PFSK-1 (cell line): ENCODE results near the gene HOXA4.

Experiments used
- FOXP2 ChIP-seq: optimal IDR thresholded peaks from 2 replicates; pipeline ENCODE3; 2011; ENCODE audit warnings: borderline replicate concordance, control low read depth, inconsistent platforms; ENCODE audit not compliant: insufficient read depth; ENCODE audit errors: extremely low read length, extremely low read depth
- POLR2AphosphoS5 ChIP-seq: IDR thresholded peaks from 2 replicates; pipeline ENCODE4 v1.6.1; 2012; ENCODE audit warnings: low read depth, mild to moderate bottlenecking, control low read depth, low read length, moderate library complexity
- SIN3A ChIP-seq: IDR thresholded peaks from 2 replicates; pipeline ENCODE4 v1.6.1; 2012; ENCODE audit warnings: mild to moderate bottlenecking, low read length, moderate library complexity, borderline replicate concordance; ENCODE audit not compliant: insufficient read depth
- TAF1 ChIP-seq: IDR thresholded peaks from 2 replicates; pipeline ENCODE4 v1.6.1; 2012; ENCODE audit warnings: low read length, control low read depth, borderline replicate concordance; ENCODE audit not compliant: insufficient read depth
- TF ChIP-seq, protein P1 (sequence below), 2 experiments: IDR thresholded peaks; 2 replicates each; pipeline versions ENCODE4 v1.6.1 to v1.8.0; 2011 to 2012; ENCODE audit warnings: low read depth in 2 of 2, low read length in 2 of 2, control low read depth in 1 of 2, inconsistent platforms in 1 of 2, mild to moderate bottlenecking in 1 of 2, moderate library complexity in 1 of 2; ENCODE audit not compliant: insufficient read depth in 1 of 2

The HOXA4 gene

DNA sequence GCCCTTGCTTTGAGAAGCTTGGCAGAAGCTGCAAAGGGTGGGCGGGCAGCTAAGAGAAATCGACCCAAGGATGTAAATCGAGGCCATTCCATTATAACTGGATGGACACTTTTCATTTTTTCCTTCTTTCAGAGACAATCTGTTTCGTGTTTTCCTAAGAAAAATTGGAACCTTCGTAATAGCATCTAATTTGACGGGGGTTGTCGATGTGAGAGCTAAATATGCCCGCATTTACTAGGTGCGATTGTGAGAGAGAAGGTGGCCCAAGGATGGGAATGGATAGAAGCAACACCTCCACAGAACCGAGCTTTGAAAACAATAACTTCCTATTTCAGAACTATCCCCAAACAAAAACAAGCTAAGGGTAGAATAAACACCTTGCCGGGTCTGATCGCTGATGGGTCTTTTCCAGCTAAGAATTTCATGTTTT is 848 bp upstream of the HOXA4 start:
- TF ChIP-seq SIN3A, result no peak

DNA sequence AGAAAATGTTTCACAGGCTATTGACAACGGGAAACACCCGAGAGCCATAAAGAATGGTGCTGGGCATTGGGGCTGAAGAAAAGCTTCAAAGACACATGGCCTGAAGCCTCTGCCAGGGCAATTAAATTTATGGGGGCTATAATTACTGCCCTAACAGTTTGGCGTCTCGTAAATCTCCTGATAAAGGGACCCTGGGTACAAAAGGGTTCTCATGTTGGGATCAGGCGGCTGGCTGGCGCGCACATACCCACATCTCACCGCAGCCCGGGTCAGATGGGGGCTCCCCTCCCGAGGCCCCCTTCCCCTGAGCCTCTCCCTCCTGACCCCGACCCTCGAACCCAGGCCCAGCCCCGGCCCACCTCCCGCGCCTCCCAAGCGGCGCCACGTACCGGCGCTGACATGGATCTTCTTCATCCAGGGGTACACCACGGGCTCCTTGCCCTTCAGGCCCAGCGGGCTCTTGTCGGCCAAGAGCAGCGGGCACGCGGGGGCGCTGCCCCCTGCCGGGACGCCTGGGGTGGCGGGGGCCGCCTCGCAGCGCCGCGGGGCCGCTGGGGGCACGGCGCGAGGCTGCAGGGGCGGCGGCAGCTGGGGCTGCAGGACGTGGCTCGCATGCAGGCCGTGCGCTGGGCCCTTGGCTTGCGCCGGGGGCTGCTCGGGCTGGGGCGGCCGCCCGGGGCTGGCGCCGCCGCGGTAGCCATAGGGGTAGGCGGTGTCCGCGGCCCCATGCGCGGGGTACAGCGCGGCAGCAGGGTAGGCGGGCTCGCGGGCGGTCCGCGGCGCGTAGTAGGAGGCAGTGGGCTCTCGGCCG is 623 bp downstream of the HOXA4 start:
- TF ChIP-seq FOXP2, result no peak
- no peak for TF ChIP-seq POLR2AphosphoS5
- TF ChIP-seq, protein P1, sequence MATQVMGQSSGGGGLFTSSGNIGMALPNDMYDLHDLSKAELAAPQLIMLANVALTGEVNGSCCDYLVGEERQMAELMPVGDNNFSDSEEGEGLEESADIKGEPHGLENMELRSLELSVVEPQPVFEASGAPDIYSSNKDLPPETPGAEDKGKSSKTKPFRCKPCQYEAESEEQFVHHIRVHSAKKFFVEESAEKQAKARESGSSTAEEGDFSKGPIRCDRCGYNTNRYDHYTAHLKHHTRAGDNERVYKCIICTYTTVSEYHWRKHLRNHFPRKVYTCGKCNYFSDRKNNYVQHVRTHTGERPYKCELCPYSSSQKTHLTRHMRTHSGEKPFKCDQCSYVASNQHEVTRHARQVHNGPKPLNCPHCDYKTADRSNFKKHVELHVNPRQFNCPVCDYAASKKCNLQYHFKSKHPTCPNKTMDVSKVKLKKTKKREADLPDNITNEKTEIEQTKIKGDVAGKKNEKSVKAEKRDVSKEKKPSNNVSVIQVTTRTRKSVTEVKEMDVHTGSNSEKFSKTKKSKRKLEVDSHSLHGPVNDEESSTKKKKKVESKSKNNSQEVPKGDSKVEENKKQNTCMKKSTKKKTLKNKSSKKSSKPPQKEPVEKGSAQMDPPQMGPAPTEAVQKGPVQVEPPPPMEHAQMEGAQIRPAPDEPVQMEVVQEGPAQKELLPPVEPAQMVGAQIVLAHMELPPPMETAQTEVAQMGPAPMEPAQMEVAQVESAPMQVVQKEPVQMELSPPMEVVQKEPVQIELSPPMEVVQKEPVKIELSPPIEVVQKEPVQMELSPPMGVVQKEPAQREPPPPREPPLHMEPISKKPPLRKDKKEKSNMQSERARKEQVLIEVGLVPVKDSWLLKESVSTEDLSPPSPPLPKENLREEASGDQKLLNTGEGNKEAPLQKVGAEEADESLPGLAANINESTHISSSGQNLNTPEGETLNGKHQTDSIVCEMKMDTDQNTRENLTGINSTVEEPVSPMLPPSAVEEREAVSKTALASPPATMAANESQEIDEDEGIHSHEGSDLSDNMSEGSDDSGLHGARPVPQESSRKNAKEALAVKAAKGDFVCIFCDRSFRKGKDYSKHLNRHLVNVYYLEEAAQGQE (IDR thresholded peaks at IDR 0.05; ENCODE audit: insufficient read depth in 1 of 2, low read depth in 2 of 2, low read length in 2 of 2), result no peak
- TF ChIP-seq SIN3A, result no peak
- no peak for TF ChIP-seq TAF1

DNA sequence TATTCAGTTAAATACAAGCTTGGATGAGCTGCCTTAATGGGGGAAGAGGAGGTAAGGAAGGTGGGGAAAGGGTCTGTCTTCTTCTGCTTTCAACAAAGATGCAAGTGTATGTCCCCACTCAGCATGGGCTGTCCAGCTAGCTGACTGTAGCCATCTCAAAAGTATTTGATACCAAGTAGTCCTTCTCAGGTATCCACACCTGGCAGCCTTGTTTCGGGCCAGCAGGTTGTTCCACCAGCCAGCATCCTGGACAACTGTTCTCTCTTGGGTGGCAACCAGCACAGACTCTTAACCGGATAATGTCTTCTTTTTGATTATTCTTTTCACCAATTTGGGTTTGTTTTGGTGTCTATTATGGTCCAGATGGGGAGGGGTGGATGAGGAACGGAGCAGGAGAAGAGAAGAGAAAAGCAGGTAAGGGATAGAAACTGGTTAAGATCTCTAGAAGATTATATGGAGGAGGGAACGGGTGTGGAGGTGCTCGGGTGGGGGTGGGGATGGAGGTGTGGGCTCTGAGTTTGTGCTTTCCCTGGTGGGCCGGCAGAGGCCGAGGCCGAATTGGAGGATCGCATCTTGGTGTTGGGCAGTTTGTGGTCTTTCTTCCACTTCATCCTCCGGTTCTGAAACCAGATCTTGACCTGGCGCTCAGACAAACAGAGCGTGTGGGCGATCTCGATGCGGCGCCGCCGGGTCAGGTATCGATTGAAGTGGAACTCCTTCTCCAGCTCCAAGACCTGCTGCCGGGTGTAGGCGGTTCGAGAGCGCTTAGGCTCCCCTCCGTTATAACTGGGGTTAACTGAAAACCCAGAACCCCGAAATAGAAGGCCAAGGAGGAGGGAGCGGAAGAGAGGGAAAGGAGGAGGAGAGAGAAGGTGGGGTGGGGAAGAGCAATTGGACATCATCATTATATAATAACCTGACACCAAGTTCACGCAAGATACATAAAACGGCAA is 1.5 kb downstream of the HOXA4 start:
- TF ChIP-seq TAF1, result no peak
- TF ChIP-seq FOXP2, result no peak
- TF ChIP-seq POLR2AphosphoS5, result no peak
- TF ChIP-seq, protein P1 (IDR thresholded peaks at IDR 0.05; ENCODE audit: insufficient read depth in 1 of 2, low read depth in 2 of 2, low read length in 2 of 2), result no peak
- no peak for TF ChIP-seq SIN3A

DNA sequence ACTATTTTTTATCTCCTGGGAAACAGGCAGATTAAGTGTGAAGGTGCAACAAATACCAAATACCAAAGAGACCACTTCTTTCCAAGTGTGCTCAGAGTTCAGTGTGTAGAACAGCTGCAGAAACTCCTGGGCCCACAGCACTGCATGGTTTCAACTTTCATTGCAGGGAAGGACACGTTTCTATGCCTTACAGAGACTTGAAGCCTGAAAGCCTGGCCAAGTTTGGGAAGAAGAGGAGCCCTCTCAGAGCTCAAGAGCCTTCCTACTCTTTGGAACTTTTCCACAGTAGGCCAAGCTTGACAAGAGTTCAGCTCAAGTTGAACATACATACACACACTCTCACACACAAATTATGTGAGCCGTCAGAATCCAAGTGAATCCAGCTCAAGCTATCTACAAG is 2.5 kb downstream of the HOXA4 start:
- TF ChIP-seq, protein P1 (IDR thresholded peaks at IDR 0.05; ENCODE audit: insufficient read depth in 1 of 2, low read depth in 2 of 2, low read length in 2 of 2), result no peak
- TF ChIP-seq SIN3A, result no peak
- TF ChIP-seq FOXP2, result no peak
- TF ChIP-seq POLR2AphosphoS5, result no peak
- no peak for TF ChIP-seq TAF1

GRCh38 chr7:27126596-27127327 is 3.8 kb downstream of the HOXA4 start:
- no peak for TF ChIP-seq FOXP2
- no peak for TF ChIP-seq SIN3A
- no peak for TF ChIP-seq POLR2AphosphoS5
- TF ChIP-seq, protein P1 (IDR thresholded peaks at IDR 0.05; ENCODE audit: insufficient read depth in 1 of 2, low read depth in 2 of 2, low read length in 2 of 2), result no peak
- no peak for TF ChIP-seq TAF1
